Measurements from ENCODE around the gene ZCCHC10.

DNA sequence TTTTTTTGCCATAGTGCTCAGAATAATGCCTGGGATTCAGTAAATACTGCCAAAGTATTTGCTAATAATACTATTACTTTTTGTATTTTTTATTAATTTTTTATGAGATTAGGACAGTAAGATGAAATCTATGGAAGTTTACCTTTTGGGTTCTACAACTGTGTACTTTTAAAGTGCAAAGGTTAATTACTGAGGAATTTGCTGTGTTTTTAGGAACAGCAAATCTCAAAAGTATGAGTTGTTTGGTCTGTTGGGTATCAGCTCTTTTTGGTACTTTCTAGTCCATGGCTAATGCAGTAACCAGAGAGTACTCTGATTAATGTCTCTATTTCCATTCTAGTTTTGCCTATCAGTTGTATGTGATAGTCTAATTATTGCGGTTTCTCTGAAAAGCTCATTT is 30.5 kb upstream of the ZCCHC10 start:
- TF ChIP-seq, protein P1, sequence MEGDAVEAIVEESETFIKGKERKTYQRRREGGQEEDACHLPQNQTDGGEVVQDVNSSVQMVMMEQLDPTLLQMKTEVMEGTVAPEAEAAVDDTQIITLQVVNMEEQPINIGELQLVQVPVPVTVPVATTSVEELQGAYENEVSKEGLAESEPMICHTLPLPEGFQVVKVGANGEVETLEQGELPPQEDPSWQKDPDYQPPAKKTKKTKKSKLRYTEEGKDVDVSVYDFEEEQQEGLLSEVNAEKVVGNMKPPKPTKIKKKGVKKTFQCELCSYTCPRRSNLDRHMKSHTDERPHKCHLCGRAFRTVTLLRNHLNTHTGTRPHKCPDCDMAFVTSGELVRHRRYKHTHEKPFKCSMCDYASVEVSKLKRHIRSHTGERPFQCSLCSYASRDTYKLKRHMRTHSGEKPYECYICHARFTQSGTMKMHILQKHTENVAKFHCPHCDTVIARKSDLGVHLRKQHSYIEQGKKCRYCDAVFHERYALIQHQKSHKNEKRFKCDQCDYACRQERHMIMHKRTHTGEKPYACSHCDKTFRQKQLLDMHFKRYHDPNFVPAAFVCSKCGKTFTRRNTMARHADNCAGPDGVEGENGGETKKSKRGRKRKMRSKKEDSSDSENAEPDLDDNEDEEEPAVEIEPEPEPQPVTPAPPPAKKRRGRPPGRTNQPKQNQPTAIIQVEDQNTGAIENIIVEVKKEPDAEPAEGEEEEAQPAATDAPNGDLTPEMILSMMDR (conservative IDR thresholded peaks at IDR 0.05; ENCODE audit: low read depth, low read length) = no peak
- TF ChIP-seq, protein P2, sequence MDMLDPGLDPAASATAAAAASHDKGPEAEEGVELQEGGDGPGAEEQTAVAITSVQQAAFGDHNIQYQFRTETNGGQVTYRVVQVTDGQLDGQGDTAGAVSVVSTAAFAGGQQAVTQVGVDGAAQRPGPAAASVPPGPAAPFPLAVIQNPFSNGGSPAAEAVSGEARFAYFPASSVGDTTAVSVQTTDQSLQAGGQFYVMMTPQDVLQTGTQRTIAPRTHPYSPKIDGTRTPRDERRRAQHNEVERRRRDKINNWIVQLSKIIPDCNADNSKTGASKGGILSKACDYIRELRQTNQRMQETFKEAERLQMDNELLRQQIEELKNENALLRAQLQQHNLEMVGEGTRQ (IDR thresholded peaks at IDR 0.05; ENCODE audit: low read depth, low read length) = no peak
- TF ChIP-seq MXI1 (IDR thresholded peaks at IDR 0.05; ENCODE audit: borderline replicate concordance, low read depth, low read length) (no peak), POLR2A (IDR thresholded peaks at IDR 0.05; ENCODE audit: low read depth, low read length) (no peak), MAFK (IDR thresholded peaks at IDR 0.05; ENCODE audit: low read depth, low read length) (no peak)
